GM12873 (cell line): ENCODE measurements around the gene EPHA6.

Experiments used
- CTCF ChIP-seq: IDR thresholded peaks from 2 replicates; pipeline ENCODE4 v1.5.1; 2012; ENCODE audit warnings: low read depth, mild to moderate bottlenecking, moderate library complexity, low read length, control low read depth; ENCODE audit not compliant: insufficient read depth; ENCODE audit errors: missing control alignments

Gene EPHA6

GRCh38 chr3:96814651-96815567 is 515 bp downstream of the EPHA6 start:
- no peak for TF ChIP-seq CTCF

DNA sequence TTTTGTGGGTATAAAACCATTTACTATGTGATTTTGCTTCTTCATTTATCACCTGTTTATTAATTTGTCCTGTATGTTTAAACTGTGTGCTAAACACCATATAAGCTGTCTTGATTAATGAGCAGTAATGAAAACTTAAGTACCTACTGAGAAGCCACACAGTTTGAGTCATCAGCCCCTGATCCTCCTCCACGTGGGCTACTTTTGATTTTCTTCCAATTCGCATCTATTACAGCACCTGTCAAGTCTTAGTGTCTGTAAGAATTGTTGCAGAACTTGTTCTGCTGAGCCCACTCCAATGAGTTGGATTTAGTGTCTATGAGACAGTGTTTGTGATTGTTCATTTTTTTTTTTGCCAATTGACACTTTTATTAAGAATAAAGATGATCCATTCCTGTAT is 16.8 kb downstream of the EPHA6 start:
- no peak for TF ChIP-seq CTCF

DNA sequence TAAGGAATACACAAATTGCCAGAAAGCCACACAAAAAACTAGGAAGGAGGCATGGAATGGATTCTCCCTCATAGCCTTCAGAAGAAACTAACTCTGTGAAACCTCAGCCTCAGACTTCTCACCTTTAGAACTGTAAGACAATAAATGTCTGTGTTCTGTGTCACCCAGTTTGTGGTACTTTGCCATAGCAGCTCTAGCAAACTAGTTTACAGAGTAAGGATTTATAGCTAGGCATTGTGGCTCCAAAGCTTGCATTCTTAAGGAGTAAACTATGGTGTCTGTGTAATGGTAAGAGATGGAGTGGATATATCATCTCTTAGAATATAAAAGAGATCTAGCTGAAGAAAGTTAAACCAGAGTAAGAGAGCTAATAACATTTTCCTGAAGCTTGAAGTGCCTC is 18.9 kb downstream of the EPHA6 start:
- no peak for TF ChIP-seq CTCF

GRCh38 chr3:96836153-96836915 is 21.9 kb downstream of the EPHA6 start:
- no peak for TF ChIP-seq CTCF

GRCh38 chr3:96843505-96844203 is 29.3 kb downstream of the EPHA6 start:
- TF ChIP-seq CTCF: no peak

- no peak for TF ChIP-seq CTCF
These were observed 29.8 kb downstream of the EPHA6 start for GRCh38 chr3:96844204-96844514.

DNA sequence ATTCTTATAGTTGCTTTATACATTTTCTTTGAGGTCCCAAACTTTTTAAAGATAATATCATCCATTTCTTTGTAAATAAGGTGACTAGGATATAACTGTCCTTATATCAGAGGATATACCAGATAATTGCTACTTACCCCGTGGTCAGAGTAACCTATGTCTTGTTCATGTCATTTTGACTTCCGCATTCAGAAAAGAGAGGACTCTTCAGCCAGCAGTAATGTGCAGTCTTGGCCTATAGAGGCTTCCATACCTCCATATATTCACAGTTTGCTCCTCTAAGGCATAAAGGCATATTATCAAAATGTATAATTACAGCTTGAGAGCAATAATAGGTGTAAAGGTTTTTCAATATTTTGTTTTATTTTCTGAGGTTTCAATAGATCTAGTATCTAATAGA is 38.5 kb downstream of the EPHA6 start:
- TF ChIP-seq CTCF: no peak
